GM12878 (cell line): Measurements from ENCODE around the gene PROM1. TPM values are rescaled to one million over a fixed set of nuclear protein-coding genes. Genes with fewer than 3 reads are reported as not detected.

Experiments used
- ATAC-seq: fragments of 200-7000 bp; cut with Tn5 transposase; 3 replicates; pipeline ENCODE4 v1.9.1; 2020; ENCODE audit warnings: mild to moderate bottlenecking, moderate library complexity
- BruUV-seq: library from RNA; stranded (reverse); fragments of 400-500 nt; replicated peaks from 2 replicates; lab custom pipeline; 2021; lab: Mats Ljungman, UMichigan
- CTCF ChIA-PET: fragments of 300-600 bp; sonication (Branson Sonifier 250); formaldehyde crosslinking; extraction: SDS; loops from one replicate; lab custom pipeline; 2021; ENCODE audit warnings: inconsistent platforms; lab: Yijun Ruan, JAX
- POLR2A ChIA-PET: fragments of 350-600 bp; formaldehyde crosslinking; extraction: SDS; loops from one replicate; lab custom pipeline; 2021; ENCODE audit warnings: inconsistent platforms; lab: Charles Lee
- RAD21 ChIA-PET: fragments of 300-600 bp; sonication (Branson Sonifier 250); formaldehyde crosslinking; loops from one replicate; lab custom pipeline; 2023; ENCODE audit warnings: antibody characterized with exemption; ENCODE audit not compliant: unreplicated experiment; lab: Charles Lee
- SMC1A ChIA-PET: fragments of 300-600 bp; sonication (Branson Sonifier 250); formaldehyde crosslinking; loops from one replicate; lab custom pipeline; 2023; ENCODE audit not compliant: unreplicated experiment, uncharacterized antibody; lab: Charles Lee
- DNase-seq: peaks from one replicate; pipeline ENCODE4 v3.0.0-alpha.2; 2011; ENCODE audit warnings: low read depth, low spot score
- FAIRE-seq: peaks from 3 replicates; lab custom pipeline; 2011; peaks lifted over from hg19 to GRCh38; lab: Jason Lieb, UNC
- H2AFZ ChIP-seq: 2 replicates; pipeline ENCODE4 v1.6.0; 2011; ENCODE audit warnings: low read depth, low read length, control low read depth; ENCODE audit not compliant: control insufficient read depth
- H3K27ac ChIP-seq: 2 replicates; pipeline ENCODE4 v1.5.1; 2011; ENCODE audit warnings: control low read depth; ENCODE audit not compliant: control insufficient read depth, insufficient read depth
- H3K27me3 ChIP-seq, 2 experiments: replicated peaks in 1 of 2; 2 replicates each; pipeline versions ENCODE4 v1.6.0 to v1.6.1; 2011; ENCODE audit warnings: low read length in 1 of 2; ENCODE audit not compliant: control insufficient read depth in 2 of 2, insufficient read depth in 2 of 2
- H3K36me3 ChIP-seq, 2 experiments: 2 replicates each; pipeline ENCODE4 v1.5.1; 2011; ENCODE audit warnings: low read length in 1 of 2; ENCODE audit not compliant: control insufficient read depth in 2 of 2, insufficient read depth in 2 of 2
- H3K4me1 ChIP-seq: 2 replicates; pipeline ENCODE4 v1.6.1; 2011; ENCODE audit warnings: mild to moderate bottlenecking, low read length, moderate library complexity, mixed read lengths; ENCODE audit not compliant: control insufficient read depth, insufficient read depth
- H3K4me2 ChIP-seq: 2 replicates; pipeline ENCODE4 v1.6.0; 2011; ENCODE audit warnings: control low read depth; ENCODE audit not compliant: control insufficient read depth, insufficient read depth
- H3K4me3 ChIP-seq: fragments of 200-600 bp; sonication (generic); 2 replicates; pipeline ENCODE4 v1.5.1; 2016
- H3K79me2 ChIP-seq: 2 replicates; pipeline ENCODE4 v1.6.0; 2011; ENCODE audit warnings: low read length; ENCODE audit not compliant: control insufficient read depth, insufficient read depth
- H3K9ac ChIP-seq: 2 replicates; pipeline ENCODE4 v1.8.0; 2011; ENCODE audit warnings: low read length, control low read depth, mixed read lengths; ENCODE audit not compliant: control insufficient read depth, insufficient read depth
- H3K9me3 ChIP-seq: replicated peaks from 3 replicates; pipeline ENCODE4 v1.5.1; 2011; ENCODE audit warnings: mild to moderate bottlenecking, low read length; ENCODE audit not compliant: control insufficient read depth, insufficient read depth
- H4K20me1 ChIP-seq: 2 replicates; pipeline ENCODE4 v1.6.0; 2011; ENCODE audit not compliant: control insufficient read depth, insufficient read depth
- BMI1 ChIP-seq: fragments of 450-650 bp; IDR thresholded peaks from 2 replicates; pipeline ENCODE4 v1.6.1; 2016; ENCODE audit warnings: mild to moderate bottlenecking, moderate library complexity, borderline replicate concordance
- CBX3 ChIP-seq: fragments of 200-600 bp; sonication (generic); IDR thresholded peaks from 2 replicates; pipeline ENCODE4 v1.6.1; 2016; ENCODE audit warnings: low read depth, borderline replicate concordance
- ETV6 ChIP-seq, 2 experiments: fragments of 450-650 bp in 1 of 2; IDR thresholded peaks in 1 of 2; conservative IDR thresholded peaks in 1 of 2; 2 replicates each; pipeline ENCODE4 v1.6.1; 2014; ENCODE audit warnings: antibody characterized with exemption in 1 of 2, borderline replicate concordance in 1 of 2, low read depth in 1 of 2, mild to moderate bottlenecking in 1 of 2, moderate library complexity in 1 of 2
- FOS ChIP-seq: IDR thresholded peaks from 3 replicates; pipeline ENCODE4 v1.6.1; 2011; ENCODE audit warnings: borderline replicate concordance; ENCODE audit not compliant: insufficient read length; ENCODE audit errors: extremely low read depth
- MYB ChIP-seq: fragments of 150-350 bp; IDR thresholded peaks from 2 replicates; pipeline ENCODE4 v1.6.1; 2014; ENCODE audit warnings: mild to moderate bottlenecking, low read depth, low read length, borderline replicate concordance
- NBN ChIP-seq: fragments of 450-650 bp; IDR thresholded peaks from 2 replicates; pipeline ENCODE4 v1.6.1; 2016
- NR2C1 ChIP-seq: fragments of 450-650 bp; IDR thresholded peaks from 2 replicates; pipeline ENCODE4 v1.6.1; 2017; ENCODE audit warnings: antibody characterized with exemption, mild to moderate bottlenecking, moderate library complexity
- NR2F1 ChIP-seq: fragments of 450-650 bp; conservative IDR thresholded peaks from 2 replicates; pipeline ENCODE4 v1.6.1; 2017; ENCODE audit warnings: mild to moderate bottlenecking
- ZNF24 ChIP-seq: fragments of 450-650 bp; IDR thresholded peaks from 2 replicates; pipeline ENCODE4 v1.6.1; 2017; ENCODE audit warnings: antibody characterized with exemption, mild to moderate bottlenecking
- ZNF384 ChIP-seq: IDR thresholded peaks from 2 replicates; pipeline ENCODE4 v1.6.1; 2012; ENCODE audit warnings: low read depth, mild to moderate bottlenecking, low read length, improper control_type of control experiment, borderline replicate concordance
- WGBS: methylation state at CpG from one replicate; pipeline ENCODE4 v1.1.6; 2016; ENCODE audit warnings: low lambda C conversion rate; ENCODE audit not compliant: insufficient replicate concordance, insufficient coverage; ENCODE audit errors: missing lambda C conversion rate; 5-methylcytosine and 5-hydroxymethylcytosine counted together
- in situ Hi-C: fragments of 300-500 bp; cut with MboI; formaldehyde crosslinking; loops from 9 replicates; pipeline ENCODE4 v1.14.3; 2018; ENCODE audit warnings: mixed read lengths
- intact Hi-C: fragments of 100-400 bp; cut with micrococcal nuclease; formaldehyde crosslinking; loops from one replicate; pipeline ENCODE4 v1.14.2; 2022; ENCODE audit not compliant: unreplicated experiment
- polyA plus RNA-seq, 11 experiments: library from polyadenylated mRNA; depleted of rRNA in 4 of 11; unstranded in 6 of 11; stranded (reverse) in 5 of 11; fragments of >200 nt; fragmentation: Nextera tagmentation in 4 of 11; fragmentation: Illumina TruSeq in 1 of 11; extraction: Ambion mirVana in 4 of 11; extraction: Trizol in 1 of 11; gene quantifications; 1 replicate in 1 of 11; 2 replicates in 10 of 11; pipeline versions ENCODE4 v1.2.1 to v1.2.3, GENCODE V29; 2011 to 2016; ENCODE audit warnings: inconsistent platforms in 2 of 11, missing spikeins in 2 of 11, low read depth in 1 of 11
- total RNA-seq, 4 experiments: library from RNA; depleted of rRNA in 3 of 4; stranded (reverse); fragments of >200 nt in 3 of 4; fragmentation: Illumina TruSeq in 1 of 4; extraction: Trizol in 1 of 4; gene quantifications; 2 replicates each; pipeline versions ENCODE4 v1.2.1 to v1.2.3, GENCODE V29; 2013 to 2021
- TF ChIP-seq, protein P1 (sequence below): fragments of 450-650 bp; IDR thresholded peaks from 2 replicates; pipeline ENCODE4 v1.6.1; 2016; ENCODE audit warnings: mild to moderate bottlenecking
- TF ChIP-seq, protein P2 (sequence below): fragments of 450-650 bp; IDR thresholded peaks from 2 replicates; pipeline ENCODE4 v1.6.1; 2017; ENCODE audit warnings: low read depth, mild to moderate bottlenecking, moderate library complexity
- TF ChIP-seq, protein P3 (sequence below): IDR thresholded peaks from 2 replicates; pipeline ENCODE4 v1.6.1; 2011; ENCODE audit warnings: low read depth, mild to moderate bottlenecking, low read length, moderate library complexity, borderline replicate concordance; ENCODE audit errors: extremely low read depth
- TF ChIP-seq, protein P4 (sequence below): fragments of 450-650 bp; IDR thresholded peaks from 2 replicates; pipeline ENCODE4 v1.6.1; 2016; ENCODE audit warnings: mild to moderate bottlenecking, moderate library complexity, borderline replicate concordance

Gene PROM1
- total and polyA plus RNA-seq, 10 of the 15 experiments (the other 5 are each of a cell fraction or from before 2014, with no cell fraction given), result 0.08 to 0.31 (median 0.18) TPM; not detected in 7

DNA sequence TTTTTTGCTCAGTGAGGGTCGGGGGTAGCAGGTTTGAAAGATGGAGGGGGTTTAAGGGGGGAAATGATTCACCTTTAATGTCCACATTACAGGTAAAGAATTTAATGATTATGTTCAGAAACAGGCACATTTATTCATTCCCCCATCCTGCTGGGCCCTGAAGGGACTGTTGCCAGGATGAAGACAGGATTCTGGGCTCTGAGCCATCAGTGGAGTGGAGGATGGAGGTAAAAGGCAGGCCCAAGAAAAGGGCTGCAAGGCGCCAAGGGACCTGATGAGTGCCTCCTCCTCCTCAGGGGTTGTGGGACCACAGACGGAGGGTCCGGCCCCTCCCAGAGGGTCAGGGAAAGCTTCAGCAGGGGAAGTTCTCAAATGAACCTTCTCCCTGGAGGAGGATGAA is 40.4 kb upstream of the PROM1 start:
- Histone ChIP-seq H2AFZ (no peak overlapping the region), H3K27me3 (0 out of 4 replicates have a peak, but pooled peaks cover 0 to 3% of the 10 kb centered on the region in 2 experiments), H3K4me3 (no peak overlapping the region), H3K79me2 (no peaks in the 10 kb centered on the region), H3K4me2 (no peak overlapping the region), H3K36me3 (no peaks in the 10 kb centered on the region), H4K20me1 (no peaks in the 10 kb centered on the region), H3K4me1 (no peaks in the 10 kb centered on the region), H3K27ac (no peak overlapping the region), H3K9ac (no peak overlapping the region), H3K9me3 (no peaks in the 10 kb centered on the region)
- in situ Hi-C loops (no loop called here), intact Hi-C loops (no loop called here)
- BruUV-seq, result no TSS peak
- DNase-seq (no peak), FAIRE-seq (no peak), ATAC-seq (no peak)
- ChIA-PET SMC1A (interaction anchor here (0.7 kb wide), 1 partner anchor 22 kb away, joined by 3 read pairs; no protein-coding TSS in a partner anchor), POLR2A (no interaction called here), CTCF (interaction anchor here (0.7 kb wide), 1 partner anchor 60 kb away, joined by 4 read pairs; no protein-coding TSS in a partner anchor), RAD21 (no interaction called here)
- WGBS, result 57% methylated on average over 4 of the region's 4 CpGs
- TF ChIP-seq, protein P1, sequence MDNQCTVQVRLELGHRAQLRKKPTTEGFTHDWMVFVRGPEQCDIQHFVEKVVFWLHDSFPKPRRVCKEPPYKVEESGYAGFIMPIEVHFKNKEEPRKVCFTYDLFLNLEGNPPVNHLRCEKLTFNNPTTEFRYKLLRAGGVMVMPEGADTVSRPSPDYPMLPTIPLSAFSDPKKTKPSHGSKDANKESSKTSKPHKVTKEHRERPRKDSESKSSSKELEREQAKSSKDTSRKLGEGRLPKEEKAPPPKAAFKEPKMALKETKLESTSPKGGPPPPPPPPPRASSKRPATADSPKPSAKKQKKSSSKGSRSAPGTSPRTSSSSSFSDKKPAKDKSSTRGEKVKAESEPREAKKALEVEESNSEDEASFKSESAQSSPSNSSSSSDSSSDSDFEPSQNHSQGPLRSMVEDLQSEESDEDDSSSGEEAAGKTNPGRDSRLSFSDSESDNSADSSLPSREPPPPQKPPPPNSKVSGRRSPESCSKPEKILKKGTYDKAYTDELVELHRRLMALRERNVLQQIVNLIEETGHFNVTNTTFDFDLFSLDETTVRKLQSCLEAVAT, result no peak
- no peak for TF ChIP-seq FOS
- TF ChIP-seq NBN, result no peak
- TF ChIP-seq NR2C1, result no peak
- no peak for TF ChIP-seq BMI1
- no peak for TF ChIP-seq CBX3
- no peak for TF ChIP-seq MYB
- no peak for TF ChIP-seq ZNF24
- TF ChIP-seq, protein P2, sequence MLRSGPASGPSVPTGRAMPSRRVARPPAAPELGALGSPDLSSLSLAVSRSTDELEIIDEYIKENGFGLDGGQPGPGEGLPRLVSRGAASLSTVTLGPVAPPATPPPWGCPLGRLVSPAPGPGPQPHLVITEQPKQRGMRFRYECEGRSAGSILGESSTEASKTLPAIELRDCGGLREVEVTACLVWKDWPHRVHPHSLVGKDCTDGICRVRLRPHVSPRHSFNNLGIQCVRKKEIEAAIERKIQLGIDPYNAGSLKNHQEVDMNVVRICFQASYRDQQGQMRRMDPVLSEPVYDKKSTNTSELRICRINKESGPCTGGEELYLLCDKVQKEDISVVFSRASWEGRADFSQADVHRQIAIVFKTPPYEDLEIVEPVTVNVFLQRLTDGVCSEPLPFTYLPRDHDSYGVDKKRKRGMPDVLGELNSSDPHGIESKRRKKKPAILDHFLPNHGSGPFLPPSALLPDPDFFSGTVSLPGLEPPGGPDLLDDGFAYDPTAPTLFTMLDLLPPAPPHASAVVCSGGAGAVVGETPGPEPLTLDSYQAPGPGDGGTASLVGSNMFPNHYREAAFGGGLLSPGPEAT, result no peak
- TF ChIP-seq NR2F1, result no peak
- TF ChIP-seq, protein P3, sequence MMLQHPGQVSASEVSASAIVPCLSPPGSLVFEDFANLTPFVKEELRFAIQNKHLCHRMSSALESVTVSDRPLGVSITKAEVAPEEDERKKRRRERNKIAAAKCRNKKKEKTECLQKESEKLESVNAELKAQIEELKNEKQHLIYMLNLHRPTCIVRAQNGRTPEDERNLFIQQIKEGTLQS, result no peak
- no peak for TF ChIP-seq ZNF384
- TF ChIP-seq, protein P4, sequence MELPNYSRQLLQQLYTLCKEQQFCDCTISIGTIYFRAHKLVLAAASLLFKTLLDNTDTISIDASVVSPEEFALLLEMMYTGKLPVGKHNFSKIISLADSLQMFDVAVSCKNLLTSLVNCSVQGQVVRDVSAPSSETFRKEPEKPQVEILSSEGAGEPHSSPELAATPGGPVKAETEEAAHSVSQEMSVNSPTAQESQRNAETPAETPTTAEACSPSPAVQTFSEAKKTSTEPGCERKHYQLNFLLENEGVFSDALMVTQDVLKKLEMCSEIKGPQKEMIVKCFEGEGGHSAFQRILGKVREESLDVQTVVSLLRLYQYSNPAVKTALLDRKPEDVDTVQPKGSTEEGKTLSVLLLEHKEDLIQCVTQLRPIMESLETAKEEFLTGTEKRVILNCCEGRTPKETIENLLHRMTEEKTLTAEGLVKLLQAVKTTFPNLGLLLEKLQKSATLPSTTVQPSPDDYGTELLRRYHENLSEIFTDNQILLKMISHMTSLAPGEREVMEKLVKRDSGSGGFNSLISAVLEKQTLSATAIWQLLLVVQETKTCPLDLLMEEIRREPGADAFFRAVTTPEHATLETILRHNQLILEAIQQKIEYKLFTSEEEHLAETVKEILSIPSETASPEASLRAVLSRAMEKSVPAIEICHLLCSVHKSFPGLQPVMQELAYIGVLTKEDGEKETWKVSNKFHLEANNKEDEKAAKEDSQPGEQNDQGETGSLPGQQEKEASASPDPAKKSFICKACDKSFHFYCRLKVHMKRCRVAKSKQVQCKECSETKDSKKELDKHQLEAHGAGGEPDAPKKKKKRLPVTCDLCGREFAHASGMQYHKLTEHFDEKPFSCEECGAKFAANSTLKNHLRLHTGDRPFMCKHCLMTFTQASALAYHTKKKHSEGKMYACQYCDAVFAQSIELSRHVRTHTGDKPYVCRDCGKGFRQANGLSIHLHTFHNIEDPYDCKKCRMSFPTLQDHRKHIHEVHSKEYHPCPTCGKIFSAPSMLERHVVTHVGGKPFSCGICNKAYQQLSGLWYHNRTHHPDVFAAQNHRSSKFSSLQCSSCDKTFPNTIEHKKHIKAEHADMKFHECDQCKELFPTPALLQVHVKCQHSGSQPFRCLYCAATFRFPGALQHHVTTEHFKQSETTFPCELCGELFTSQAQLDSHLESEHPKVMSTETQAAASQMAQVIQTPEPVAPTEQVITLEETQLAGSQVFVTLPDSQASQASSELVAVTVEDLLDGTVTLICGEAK, result no peak
- no peak for TF ChIP-seq ETV6 (conservative IDR thresholded peaks at IDR 0.05 in 1 of 2, IDR thresholded peaks at IDR 0.05 in 1 of 2; ENCODE audit: borderline replicate concordance in 1 of 2, low read depth in 1 of 2)
